Amniotic epithelial cell (primary cell): Measurements from ENCODE around the gene HRH1.

Source experiments
- DNase-seq: peaks from one replicate; pipeline ENCODE4 v3.0.0-alpha.2; 2010; ENCODE audit warnings: low read depth

The HRH1 gene

DNA sequence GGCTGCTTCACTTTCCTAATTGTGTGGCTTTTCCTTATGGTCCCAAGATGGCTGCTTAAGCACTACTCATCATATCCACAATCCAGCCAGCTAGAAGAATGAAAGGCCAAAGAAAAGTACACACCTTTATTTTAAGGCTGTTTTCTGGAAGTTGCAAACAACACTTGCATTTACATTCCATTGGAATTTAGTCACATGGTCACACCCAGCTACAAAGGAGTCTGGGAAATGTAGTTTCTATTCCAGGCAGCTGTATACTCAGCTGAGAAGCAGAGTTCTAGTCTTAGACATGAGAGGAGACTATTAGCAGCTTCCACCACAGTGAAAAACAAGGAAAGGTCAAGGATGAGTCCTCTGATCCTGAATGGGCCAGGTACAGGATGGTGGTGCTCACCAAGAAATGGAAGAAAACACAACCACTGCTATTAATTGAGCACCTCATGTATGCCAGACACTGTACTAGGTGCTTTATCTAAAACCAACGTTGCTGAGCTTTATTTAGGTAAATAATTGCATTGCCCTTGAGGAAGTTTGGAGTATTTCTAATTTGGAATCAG, 89.9 kb downstream of the HRH1 start:
- DNase-seq = peak; percentile 61

DNA sequence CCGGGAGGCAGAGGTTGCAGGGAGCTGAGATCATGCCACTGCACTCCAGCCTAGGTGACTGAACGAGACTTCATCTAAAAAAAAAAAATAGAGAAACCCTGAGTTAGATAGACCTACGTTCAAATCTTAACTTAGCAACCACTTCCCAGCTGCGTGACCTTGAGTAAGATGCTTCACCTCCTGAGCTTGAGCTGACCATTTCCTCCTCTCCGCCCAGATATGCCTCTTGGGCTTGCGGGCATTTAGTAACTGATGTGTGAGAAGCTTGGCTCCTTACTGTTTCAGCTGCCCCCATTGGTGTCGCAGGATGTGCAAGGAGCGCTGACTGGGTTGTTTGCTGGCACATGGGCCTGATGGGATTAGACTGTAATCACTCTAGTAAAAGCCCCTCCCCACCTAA, 91.0 kb downstream of the HRH1 start:
- no peak for DNase-seq

DNA sequence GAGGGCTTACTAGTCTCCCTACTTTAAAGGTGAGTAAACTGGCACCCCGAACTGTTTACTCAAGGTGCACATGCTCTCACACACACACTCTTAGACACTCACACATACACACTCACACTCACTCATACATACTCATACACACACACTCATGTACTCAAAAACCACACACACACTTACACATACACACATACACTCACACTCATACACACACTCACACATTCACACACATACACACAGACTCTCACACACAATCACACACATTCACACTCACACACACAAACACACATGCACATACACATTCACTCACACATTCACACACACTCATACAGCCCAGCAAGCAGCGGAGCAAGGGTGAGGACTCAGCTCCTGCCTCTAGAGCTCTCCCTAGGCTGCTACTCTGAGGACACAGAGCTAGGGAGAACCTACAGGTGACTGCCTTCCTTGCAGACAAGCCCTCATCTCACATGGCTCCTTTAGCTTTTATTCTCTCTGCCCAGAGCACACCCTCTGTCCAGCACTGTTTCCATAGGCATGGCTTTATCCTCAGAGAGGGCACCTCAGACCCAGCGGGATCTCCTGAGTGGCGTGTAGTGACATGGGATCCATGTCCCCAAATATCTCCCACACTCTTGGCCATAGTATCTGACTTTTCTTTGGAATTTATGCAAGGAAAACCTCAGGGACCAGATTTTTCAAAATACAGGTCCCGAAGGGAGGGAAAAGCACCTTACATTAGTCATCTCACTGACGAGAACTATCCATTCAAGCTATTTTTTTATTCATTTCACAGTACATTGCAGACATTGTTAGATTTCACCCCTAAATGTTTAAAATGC, 91.8 kb downstream of the HRH1 start:
- DNase-seq = no peak

DNA sequence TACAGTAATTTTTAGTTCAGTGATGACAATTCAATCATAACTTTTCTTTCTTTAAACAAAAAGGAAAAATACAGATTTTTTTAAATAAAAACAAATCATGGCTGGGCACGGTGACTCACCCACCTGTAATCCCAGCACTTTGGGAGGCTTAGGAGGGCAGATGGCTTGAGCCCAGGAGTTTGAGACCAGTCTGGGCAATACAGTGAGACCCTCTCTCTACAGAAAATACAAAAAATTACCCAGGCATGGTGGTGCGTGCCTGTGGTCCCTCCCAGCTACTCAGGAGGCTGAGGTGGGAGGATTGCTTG, 92.3 kb downstream of the HRH1 start:
- no peak for DNase-seq

DNA sequence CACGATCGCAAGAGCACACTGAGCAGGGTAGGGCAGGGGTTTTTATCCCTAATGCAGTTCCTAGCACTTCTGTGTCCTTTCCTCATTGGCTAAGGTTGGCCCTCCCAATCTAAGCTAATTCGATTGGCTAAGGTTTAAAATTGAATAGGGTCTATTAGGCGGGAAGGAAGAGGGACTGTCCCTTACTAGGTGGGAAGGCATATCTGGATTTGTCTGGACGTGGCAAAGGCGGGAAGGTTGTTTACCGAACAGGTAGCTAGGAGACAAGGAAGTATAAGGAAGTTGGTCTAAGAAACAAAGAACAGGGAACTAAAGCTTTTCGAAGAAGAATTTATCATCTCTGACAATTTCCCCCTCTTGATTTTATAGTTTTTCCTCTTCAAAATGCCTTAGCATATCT, 93.1 kb downstream of the HRH1 start:
- DNase-seq = no peak

DNA sequence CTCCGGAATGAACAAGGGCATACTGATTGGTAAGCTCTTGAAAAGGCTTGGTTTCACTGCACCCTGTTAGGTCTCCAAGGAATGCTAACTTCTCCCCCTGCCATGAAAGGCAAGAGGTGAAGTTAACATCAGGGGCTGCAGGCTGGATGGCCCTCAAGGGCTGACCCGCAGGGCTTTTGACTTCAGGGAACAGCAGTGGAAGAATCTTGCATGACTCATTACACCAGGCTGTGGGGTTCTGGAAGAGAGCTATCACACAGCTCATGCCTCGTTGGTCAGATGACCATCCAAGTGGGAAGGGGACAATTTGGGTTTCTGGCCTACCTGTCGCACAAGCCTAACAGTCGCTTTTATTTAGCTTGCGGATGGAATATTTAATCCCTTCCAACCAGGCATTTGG, 94.3 kb downstream of the HRH1 start:
- DNase-seq = no peak

DNA sequence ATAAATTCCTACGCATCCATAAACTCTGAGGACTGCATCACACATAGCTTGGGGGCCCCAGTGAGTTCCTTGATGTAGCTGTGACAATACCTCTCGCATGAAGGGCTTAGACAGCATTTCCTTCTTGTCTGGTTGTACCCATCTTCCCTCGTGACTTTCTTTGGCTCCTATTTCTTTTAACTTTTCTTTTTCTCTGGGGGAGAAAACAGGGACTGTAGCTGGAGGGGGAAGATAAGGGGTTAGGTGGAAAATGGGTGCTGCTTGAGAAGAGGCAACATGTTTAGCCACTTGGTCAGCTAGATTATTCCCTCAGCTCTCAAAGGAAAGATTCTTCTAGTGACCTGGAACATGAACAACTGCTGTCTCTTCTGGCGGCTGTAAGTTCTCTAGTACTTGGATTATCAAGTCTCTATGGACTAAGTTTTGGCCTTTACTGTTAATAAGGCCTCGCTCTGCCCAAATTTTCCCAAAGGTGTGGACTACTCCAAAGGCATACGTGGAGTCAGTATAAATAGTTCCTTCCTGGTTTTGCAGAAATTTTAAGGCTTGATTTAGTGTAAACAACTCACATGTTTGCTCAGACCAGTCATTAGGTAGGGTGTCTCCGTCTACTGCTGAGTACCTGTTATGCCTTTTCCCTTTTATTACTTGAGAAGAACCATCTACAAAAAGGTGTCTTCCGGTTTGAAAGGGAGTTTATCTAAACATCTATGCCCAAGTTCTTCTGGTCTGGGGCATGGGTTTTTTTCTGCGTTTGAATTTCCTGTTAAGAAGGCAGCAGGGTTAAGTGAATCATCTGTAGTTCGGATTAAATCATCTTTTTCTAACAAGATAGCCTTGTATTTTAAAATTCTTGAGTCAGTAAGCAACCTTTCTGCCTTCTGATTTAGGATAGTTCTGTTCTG, 96.9 kb downstream of the HRH1 start:
- peak; percentile 16 for DNase-seq

DNA sequence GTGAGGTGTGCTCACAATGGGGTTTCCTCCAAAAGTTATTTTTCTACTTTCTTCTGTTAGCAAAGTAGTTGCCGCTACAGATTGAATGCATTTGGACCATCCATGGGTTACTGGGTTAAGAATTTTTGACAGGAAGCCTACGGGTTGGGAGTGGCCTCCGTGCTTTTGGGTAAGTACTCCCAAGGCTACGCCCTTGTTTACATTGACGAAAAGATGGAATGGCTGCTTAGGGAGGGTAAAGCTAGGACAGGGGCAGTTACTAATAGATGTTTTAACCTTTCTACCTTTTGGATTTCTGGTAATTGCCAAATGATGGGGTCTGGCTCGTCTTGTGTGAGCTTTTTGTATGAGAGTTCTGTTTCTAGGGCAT, 97.5 kb downstream of the HRH1 start:
- no peak for DNase-seq

DNA sequence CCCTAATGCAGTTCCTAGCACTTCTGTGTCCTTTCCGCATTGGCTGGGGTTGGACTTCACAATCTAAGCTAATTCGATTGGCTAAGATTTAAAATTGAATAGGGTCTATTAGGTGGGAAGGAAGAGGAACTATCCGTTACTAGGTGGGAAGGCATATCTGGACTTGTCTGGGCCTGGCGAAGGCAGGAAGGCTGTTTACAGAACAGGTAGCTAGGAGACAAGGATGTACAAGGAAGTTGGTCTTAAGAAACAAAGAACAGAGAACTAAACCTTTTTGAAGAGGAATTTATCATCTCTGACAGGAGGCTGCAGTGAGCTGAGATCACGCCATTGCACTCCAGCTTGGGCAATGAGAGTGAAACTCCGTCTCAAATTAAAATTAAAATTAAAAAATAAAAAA, 100.6 kb downstream of the HRH1 start:
- DNase-seq = peak; percentile 13

DNA sequence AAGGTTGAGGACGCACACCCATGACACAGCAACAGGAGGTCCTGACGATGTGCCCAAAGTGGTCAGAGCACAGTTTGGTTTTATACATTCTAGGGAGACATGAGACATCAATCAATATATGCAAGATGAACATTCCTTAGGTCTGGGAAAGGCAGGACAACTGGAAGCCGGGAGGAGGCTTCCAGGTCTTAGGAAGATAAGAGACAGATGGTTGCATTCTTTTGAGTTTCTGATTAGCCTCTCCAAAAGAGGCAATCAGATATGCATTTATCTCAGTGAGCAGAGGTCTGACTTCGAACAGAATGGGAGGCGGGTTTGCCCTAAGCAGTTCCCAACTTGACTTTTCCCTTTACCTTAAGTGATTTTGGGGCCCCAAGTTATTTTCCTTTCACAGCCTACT, 101.2 kb downstream of the HRH1 start:
- DNase-seq = peak; percentile 76

DNA sequence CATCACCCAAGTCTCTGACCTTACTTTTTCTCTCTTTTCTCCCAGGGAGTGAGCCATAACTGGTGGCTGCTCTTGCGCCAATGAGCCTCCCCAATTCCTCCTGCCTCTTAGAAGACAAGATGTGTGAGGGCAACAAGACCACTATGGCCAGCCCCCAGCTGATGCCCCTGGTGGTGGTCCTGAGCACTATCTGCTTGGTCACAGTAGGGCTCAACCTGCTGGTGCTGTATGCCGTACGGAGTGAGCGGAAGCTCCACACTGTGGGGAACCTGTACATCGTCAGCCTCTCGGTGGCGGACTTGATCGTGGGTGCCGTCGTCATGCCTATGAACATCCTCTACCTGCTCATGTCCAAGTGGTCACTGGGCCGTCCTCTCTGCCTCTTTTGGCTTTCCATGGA, 104.7 kb downstream of the HRH1 start:
- DNase-seq = no peak

DNA sequence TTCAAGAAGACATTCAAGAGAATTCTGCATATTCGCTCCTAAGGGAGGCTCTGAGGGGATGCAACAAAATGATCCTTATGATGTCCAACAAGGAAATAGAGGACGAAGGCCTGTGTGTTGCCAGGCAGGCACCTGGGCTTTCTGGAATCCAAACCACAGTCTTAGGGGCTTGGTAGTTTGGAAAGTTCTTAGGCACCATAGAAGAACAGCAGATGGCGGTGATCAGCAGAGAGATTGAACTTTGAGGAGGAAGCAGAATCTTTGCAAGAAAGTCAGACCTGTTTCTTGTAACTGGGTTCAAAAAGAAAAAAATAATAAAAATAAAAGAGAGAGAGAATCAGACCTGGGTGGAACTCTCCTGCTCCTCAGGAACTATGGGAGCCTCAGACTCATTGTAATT, 106.2 kb downstream of the HRH1 start:
- DNase-seq = no peak

DNA sequence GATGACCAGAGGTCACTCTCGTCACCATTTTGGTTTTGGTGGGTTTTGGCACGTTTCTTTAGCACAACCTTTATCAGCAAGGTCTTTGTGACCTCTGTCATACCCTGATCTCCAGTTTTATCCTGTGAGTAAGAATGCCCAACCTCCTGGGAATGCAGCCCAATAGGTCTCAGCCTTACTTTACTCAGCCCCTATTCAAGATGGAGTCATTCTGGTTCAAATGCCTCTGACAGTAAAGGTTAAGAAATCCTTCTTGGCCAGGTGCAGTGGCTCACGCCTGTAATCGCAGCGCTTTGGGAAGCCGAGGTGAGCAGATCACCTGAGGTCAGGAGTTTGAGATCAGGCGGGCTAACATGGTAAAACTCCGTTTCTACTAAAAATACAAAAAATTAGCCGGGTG, 114.7 kb downstream of the HRH1 start:
- no peak for DNase-seq

DNA sequence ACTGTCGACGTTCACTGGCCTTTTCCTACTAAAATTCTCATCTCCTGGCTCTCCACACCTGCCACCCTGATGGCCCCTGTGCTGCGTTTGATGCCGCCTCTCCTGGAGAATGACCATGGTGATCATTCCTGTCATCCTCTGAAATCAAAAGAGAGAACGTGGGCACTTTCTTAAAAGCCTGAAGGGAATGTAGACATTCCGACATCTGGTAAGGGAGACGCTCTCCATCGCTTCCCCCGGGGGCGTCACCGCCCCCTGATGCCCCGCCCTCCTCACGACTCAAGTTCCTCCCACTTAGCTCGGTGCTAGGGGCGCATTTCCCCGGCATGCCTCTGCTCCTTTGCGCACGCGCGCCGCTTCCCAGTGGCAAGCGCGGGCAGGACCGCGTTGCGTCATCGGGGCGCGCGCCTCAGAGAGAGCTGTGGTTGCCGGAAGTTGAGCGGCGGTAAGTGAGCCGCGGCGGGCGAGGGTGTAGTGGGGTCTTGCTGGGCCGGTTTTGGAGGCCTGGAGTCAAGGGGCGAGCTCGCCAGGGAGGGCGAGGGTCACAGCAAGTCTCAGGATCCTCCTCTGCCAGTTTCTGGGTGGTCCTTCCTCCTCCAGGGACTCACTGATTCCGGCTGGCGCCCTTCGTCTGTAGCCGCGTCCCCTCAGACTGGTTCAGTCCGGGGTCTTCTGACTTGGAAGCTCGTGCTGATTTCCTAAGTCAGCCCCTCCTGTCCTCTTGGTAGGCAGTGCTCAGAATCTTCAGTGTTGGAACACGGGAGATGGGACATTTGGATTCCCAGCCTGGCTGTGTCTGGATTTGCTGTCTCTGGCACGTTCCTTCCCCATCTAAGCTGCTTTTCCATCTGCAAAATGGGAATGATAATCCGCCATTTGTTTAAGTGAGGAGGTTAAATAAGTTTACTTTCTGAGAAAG, 118.0 kb downstream of the HRH1 start, which contains the start of gene ATG7:
TSS of gene ATG7 (plus strand) at position 412 of the 919 bp plus-strand sequence. CDS start 26,299 bp downstream, outside the sequence.
- DNase-seq = peak; percentile 94

DNA sequence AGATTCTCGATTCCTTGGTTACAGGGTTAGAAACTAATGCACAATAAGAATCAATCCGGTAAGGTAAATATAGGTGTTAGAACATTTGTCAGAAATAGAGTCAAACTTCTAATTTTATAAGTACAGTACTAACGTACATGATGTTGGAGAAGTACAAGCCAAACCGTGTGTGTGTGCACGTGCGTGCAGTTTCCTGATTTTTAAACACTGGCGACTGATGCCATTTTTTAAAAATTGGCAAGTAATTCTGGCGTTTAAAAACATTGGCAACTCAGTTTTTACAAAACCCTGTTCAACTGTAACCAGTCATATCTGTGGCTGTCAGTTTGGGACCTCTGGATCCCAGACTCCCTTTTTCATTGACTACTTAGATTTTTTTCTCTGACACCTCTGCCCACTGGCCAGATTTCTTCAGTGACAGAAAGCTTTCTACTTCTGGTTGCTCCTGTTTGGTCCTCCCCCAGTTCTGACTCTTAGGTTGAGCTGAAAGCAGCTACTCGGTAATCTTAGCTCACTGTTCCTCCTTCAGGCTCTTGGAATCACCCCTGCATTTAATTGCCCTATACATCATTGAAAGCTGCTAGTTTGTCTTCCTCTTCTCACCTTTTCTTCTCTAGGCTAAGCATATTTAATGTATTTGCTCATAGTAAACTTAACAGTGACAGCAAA, 118.7 kb downstream of the HRH1 start:
- peak; percentile 45 for DNase-seq

DNA sequence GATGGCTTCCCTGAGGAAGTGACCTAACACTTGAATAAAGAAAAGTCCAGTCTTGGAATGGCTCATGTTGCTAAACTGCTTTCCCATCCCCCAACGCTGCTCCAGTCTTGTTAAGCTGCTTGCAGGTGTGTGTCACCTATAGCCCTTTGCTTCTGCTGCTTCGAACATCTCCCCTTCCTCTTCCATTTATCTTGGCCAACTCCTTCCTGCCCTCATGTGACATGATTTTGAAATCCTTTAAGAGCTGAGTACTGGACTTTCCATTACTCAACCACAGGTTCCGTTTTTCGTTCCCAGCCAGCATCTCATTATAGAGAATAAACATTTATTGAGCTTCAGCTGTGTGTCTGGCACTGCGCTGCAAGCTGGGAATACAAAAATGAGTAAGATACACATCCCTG, 119.6 kb downstream of the HRH1 start:
- DNase-seq = no peak

DNA sequence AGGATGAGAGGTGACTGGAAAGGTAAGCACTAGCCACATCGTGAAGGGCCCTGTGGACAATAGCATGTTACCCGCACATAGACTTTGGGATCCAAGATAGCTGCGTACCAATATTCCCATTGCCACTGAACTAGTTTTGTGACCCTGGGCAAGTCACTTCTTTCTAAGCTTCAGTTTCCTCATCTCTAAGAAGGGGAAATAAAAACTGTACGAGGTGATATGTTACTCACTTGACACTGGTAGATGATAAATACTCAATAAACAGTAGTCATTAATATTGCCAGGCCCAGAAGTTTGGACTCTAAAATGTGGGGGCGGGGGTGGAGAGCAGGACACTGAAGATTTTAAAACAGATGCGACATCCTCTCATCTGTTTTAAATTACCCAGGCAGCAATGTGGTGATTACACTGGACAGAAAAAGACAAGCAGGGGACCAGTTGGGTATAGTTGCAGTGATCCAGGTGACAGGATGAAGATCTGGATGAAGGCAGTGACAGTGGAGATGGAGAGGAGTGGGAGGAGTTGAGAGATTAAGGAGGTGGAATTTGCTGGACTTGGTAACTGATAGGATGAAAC, 120.4 kb downstream of the HRH1 start:
- no peak for DNase-seq

DNA sequence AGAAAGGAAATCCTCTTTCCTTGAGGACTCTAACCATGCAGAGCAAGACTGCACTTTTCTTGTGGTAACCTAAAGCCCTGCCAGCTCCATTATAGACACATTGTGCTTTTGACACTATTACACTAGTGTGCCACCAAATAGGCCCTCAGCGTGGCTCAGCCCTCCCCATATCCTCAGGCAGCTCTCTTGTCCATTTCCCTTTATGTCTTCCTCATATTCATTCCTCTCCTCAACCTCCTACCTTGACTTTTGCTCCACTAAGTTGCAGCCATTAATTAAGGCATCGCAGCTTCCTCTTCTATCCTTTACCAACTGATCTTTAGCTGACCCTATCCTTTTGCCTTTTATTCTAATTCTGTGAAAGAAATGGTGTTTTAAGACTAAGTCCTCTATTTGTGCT, 121.6 kb downstream of the HRH1 start:
- no peak for DNase-seq

DNA sequence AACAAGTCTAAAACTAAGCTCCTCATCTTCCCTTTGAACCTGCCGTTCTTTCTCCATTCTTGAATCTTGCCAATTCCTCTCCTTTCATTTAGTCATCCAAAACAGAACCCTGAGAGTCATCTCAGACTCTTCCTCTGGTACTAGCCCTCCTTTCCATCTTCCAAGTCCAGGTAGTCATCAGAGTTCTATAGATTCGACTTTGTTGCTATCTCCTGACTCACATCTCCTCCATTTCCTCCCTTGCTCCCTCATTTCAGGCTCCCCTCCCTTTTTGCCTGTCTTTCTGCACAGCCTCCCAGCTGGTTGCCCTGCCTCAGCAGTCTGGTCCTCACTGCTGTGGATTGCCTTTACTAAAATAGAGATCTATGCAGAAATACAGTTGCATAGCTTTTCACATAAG, 122.6 kb downstream of the HRH1 start:
- DNase-seq = no peak

DNA sequence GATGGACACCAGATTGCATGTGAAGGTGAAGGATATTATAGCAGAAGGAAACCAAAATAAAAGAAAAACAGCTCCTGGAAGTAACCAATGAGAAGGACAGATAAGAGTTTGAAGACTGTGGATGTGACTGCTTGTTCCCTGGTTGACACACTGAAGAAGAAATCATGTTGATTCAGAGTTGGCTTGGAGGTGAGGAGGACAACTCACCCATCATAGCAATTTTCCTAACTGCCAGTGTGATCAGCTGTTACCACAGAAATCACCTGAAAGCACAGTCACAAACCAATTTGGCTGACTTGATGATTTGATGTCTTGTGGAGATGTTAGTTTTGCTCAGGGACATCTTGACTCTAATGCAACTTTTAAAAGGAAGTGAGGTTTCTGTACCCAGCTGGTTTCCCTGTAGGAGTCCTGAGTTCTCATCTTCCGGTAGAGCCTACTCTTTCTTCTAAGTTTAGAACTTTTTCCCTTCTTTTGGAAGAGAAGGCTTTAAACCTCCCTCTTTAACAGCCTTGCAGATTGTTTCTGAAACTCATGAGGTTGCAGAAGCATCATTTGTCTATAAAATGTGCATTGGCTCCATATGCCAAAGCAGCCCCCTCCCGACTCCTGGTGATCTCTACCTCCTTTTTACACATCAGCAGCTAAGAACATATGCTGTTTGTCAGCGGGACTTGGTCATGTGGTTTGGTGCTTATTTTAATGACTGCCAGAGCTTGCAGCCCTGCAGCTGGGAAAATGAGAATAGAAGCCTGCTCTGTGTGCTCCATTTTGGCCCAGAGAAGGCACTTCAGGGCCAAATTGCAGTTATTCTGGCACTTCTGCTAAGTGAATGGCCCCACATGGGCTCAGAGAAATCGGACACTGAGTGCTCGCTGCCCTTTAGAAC, 128.2 kb downstream of the HRH1 start:
- DNase-seq = no peak
